GM12892 (cell line): ENCODE data around the gene FOXJ3.

Experiments used
- DNase-seq: peaks from one replicate; pipeline ENCODE4 v3.0.0; 2011; ENCODE audit not compliant: insufficient read length
- FAIRE-seq: peaks from 2 replicates; lab custom pipeline; 2011; peaks lifted over from hg19 to GRCh38; lab: Jason Lieb, UNC
- POLR2A ChIP-seq: IDR thresholded peaks from 2 replicates; pipeline ENCODE4 v1.6.1; 2011; ENCODE audit warnings: low read depth, low read length, control low read depth
- POLR2AphosphoS5 ChIP-seq: IDR thresholded peaks from 2 replicates; pipeline ENCODE4 v1.6.1; 2011; ENCODE audit warnings: low read depth, low read length, control low read depth
- TAF1 ChIP-seq: IDR thresholded peaks from 2 replicates; pipeline ENCODE4 v1.6.1; 2011; ENCODE audit warnings: low read depth, mild to moderate bottlenecking, control low read depth, low read length, borderline replicate concordance

The FOXJ3 gene

GRCh38 chr1:42259059-42259738 is 75.8 kb downstream of the FOXJ3 start:
- TF ChIP-seq POLR2A (no peak), POLR2AphosphoS5 (no peak), TAF1 (no peak)
- DNase-seq (no peak), FAIRE-seq (peak; percentile 30)

- FAIRE-seq (no peak), DNase-seq (no peak)
Observed at GRCh38 chr1:42258218-42258617, 76.8 kb downstream of the FOXJ3 start.

GRCh38 chr1:42251042-42251441 is 84.0 kb downstream of the FOXJ3 start:
- TF ChIP-seq POLR2AphosphoS5, result no peak
- no peak for TF ChIP-seq TAF1
- TF ChIP-seq POLR2A, result no peak
- DNase-seq (no peak), FAIRE-seq (no peak)

More at GRCh38 chr1:42258218-42258617, 76.8 kb downstream of the FOXJ3 start:
- TF ChIP-seq POLR2A (no peak), POLR2AphosphoS5 (no peak), TAF1 (no peak)

GRCh38 chr1:42250164-42250563 is 84.9 kb downstream of the FOXJ3 start:
- TF ChIP-seq POLR2AphosphoS5 (no peak), POLR2A (no peak), TAF1 (no peak)
- DNase-seq (no peak), FAIRE-seq (no peak)

- DNase-seq, result no peak
- no peak for TF ChIP-seq POLR2AphosphoS5
- no peak for TF ChIP-seq POLR2A
- no peak for TF ChIP-seq TAF1
- FAIRE-seq, result no peak
Observed at GRCh38 chr1:42240966-42241755, 93.9 kb downstream of the FOXJ3 start.

GRCh38 chr1:42239555-42239954 is 95.5 kb downstream of the FOXJ3 start:
- no peak for DNase-seq
- no peak for FAIRE-seq
- no peak for TF ChIP-seq POLR2AphosphoS5
- TF ChIP-seq TAF1, result no peak
- TF ChIP-seq POLR2A, result no peak

GRCh38 chr1:42239041-42239440 is 96.0 kb downstream of the FOXJ3 start:
- DNase-seq (no peak), FAIRE-seq (no peak)
- TF ChIP-seq POLR2AphosphoS5, result no peak
- TF ChIP-seq POLR2A, result no peak
- TF ChIP-seq TAF1, result no peak

GRCh38 chr1:42231253-42231652 is 103.8 kb downstream of the FOXJ3 start:
- no peak for TF ChIP-seq POLR2AphosphoS5
- TF ChIP-seq TAF1, result no peak
- TF ChIP-seq POLR2A, result no peak
- DNase-seq (no peak), FAIRE-seq (no peak)

- FAIRE-seq, result no peak
Observed at GRCh38 chr1:42228938-42229337, 106.1 kb downstream of the FOXJ3 start.

GRCh38 chr1:42223036-42223435 is 112.0 kb downstream of the FOXJ3 start:
- no peak for FAIRE-seq
- DNase-seq, result no peak

More at GRCh38 chr1:42228938-42229337, 106.1 kb downstream of the FOXJ3 start:
- TF ChIP-seq POLR2AphosphoS5 (no peak), TAF1 (no peak), POLR2A (no peak)
- no peak for DNase-seq

GRCh38 chr1:42221952-42222606 is 113.0 kb downstream of the FOXJ3 start:
- TF ChIP-seq TAF1 (no peak), POLR2AphosphoS5 (no peak)
- DNase-seq (no peak), FAIRE-seq (no peak)

More at GRCh38 chr1:42223036-42223435, 112.0 kb downstream of the FOXJ3 start:
- TF ChIP-seq POLR2A, result no peak
- no peak for TF ChIP-seq TAF1
- no peak for TF ChIP-seq POLR2AphosphoS5

- FAIRE-seq (no peak), DNase-seq (no peak)
- no peak for TF ChIP-seq TAF1
- no peak for TF ChIP-seq POLR2AphosphoS5
- TF ChIP-seq POLR2A, result no peak
Observed at GRCh38 chr1:42221456-42221855, 113.6 kb downstream of the FOXJ3 start.
